Urinary bladder (tissue), 4 donors: ENCODE data around the gene G3BP2. TPM values are rescaled to one million over a fixed set of nuclear protein-coding genes. Genes with fewer than 3 reads are reported as not detected.
"Not testable (repeated sequence)": the region's sequence is repeated elsewhere in the genome, so short reads cannot be mapped to it uniquely, and the experiment has no call there.

Experiments used
- DNase-seq: peaks from one replicate; pipeline ENCODE4 v3.0.0-alpha.2; 2015; ENCODE audit errors: extremely low spot score
- H3K27ac ChIP-seq: one replicate; pipeline ENCODE4 v1.5.1; 2013; ENCODE audit warnings: low read depth, mild to moderate bottlenecking, moderate library complexity
- H3K36me3 ChIP-seq: one replicate; pipeline ENCODE4 v1.6.1; 2013; ENCODE audit warnings: mild to moderate bottlenecking, moderate library complexity; ENCODE audit not compliant: insufficient read depth
- H3K4me1 ChIP-seq: one replicate; pipeline ENCODE4 v1.6.1; 2013; ENCODE audit warnings: mild to moderate bottlenecking, moderate library complexity; ENCODE audit not compliant: insufficient read depth
- H3K4me3 ChIP-seq: one replicate; pipeline ENCODE4 v1.5.1; 2013; ENCODE audit warnings: low read depth, low read length
- WGBS: extraction: QIAGEN DNeasy Blood & Tissue Kit; methylation state at CpG from one replicate; pipeline ENCODE4 v1.1.7; 2013; 5-methylcytosine and 5-hydroxymethylcytosine counted together
- polyA plus RNA-seq: library from polyadenylated mRNA; stranded (reverse); fragments of 200-250 nt; gene quantifications from one replicate; pipeline ENCODE4 v1.2.3, GENCODE V29; 2013
- total RNA-seq: library from RNA; depleted of rRNA; stranded (reverse); fragments of >200 nt; gene quantifications from one replicate; pipeline ENCODE4 v1.2.3, GENCODE V29; 2014
- donor health status: healthy with polysubstance abuse.
- donor health status: healthy.

The G3BP2 gene
- total and polyA plus RNA-seq, 2 donors = 76.8 to 145 TPM

DNA sequence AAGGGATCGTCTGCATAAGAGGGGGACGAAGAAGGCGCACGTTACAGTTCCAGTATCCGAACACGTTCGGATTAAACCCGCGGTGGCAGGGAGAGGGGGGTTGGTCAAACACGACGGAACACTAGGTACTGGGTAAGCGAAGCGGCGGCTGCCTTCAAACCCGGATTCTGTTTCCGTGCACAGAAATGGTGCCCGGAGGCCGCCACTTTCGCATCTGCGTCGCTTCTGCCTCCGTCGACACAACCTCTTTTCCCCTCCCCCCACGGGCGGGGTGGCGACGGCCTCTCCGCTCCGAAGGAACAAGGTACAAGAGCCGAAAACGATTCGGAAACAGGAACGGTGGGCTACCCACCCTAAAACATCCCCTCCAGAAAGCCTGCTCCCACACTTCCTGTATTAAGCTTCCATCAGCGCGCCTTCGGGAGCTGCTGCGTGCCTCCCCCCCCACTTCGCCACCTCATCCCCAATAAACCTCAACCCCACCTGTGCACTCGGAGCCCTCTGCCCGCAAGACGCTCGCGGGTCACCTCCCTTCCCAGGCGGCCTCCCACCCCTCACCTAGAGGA is 667 bp downstream of the G3BP2 start:
- Histone ChIP-seq H3K36me3 (no peaks in the 10 kb centered on the region), H3K27ac (peak overlapping the region; percentile 90), H3K4me1 (no peaks in the 10 kb centered on the region), H3K4me3 (peak overlapping the region; percentile 71)
- peak; percentile 37 for DNase-seq
- WGBS = under 1% methylated on average over 44 of the region's 44 CpGs

DNA sequence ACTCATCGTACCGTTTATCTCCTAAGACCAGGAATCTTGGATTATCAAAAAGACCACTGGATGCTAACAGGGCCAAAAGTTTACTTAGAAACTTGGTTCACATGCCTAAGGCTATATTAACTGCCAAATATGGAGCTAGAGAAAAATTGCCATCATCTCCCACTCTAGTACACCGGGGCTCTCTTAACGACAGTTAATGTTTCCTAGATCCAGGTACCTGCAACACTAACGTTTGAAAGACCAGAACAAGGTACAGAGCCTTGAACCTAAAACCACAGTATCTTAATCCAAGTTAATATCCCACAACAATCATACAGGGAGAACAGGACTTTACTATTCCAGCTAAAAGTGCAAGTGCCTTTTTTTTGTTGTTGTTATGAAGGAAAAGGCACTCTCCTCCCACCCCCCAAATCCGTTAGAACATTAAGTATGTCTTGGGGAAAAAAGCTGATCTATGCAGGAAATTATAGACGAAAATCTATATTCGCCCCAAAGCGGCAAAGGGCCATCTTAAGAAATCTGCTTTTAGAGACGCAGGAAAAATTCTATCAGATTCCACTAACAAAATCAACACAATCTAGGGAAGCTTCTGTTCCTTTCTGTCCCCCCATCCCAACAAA is 1.3 kb downstream of the G3BP2 start:
- no peaks in the 10 kb centered on the region for H3K4me1 ChIP-seq
- H3K36me3 ChIP-seq = no peaks in the 10 kb centered on the region
- whole genome bisulfite sequencing = 4% methylated on average over 10 of the region's 10 CpGs
- peak overlapping the region; percentile 90 for H3K27ac ChIP-seq
- peak overlapping the region; percentile 71 for H3K4me3 ChIP-seq
- no peak for DNase-seq

DNA sequence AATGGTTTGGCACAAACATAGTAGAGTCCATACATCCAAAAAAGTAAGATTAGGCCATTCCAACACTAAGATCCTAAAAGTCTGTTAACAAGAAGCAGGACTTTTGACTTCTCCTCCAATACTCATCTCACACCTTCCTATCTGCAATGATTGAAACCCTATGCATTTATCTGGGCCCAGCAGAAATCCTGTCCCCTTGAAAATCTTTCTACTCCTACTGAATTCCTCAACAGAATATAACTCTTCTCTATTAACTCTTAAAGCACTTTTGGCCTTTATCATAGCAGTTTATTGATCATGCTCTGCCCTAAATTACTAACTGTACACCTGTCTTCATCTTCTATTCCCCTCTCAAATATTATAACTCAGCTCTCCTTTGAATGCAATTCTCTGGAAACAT is 4.6 kb downstream of the G3BP2 start:
- Histone ChIP-seq H3K4me1 (no peaks in the 10 kb centered on the region), H3K27ac (no peak overlapping the region), H3K4me3 (no peak overlapping the region), H3K36me3 (no peaks in the 10 kb centered on the region)
- DNase-seq = no peak

DNA sequence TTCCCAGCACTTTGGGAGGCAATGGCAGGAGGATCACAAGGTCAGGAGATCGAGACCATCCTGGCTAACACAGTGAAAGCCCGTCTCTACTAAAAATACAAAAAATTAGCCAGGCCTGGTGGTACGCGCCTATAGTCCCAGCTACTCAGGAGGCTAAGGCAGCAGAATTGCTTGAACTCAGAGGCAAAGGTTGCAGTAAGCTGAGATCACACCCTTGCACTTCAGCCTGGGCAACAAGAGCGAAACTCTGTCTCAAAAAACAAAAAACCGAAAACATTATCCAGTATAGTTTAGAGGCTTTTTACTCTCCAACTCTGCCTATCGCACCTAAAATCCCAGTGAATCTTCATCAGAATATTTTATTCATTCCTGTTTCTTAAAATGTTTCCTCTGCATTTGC is 5.6 kb downstream of the G3BP2 start:
- not testable (repeated sequence) for H3K36me3 ChIP-seq, H3K4me3 ChIP-seq, H3K4me1 ChIP-seq, H3K27ac ChIP-seq, DNase-seq
- 82% methylated on average over 7 of the region's 7 CpGs for WGBS

DNA sequence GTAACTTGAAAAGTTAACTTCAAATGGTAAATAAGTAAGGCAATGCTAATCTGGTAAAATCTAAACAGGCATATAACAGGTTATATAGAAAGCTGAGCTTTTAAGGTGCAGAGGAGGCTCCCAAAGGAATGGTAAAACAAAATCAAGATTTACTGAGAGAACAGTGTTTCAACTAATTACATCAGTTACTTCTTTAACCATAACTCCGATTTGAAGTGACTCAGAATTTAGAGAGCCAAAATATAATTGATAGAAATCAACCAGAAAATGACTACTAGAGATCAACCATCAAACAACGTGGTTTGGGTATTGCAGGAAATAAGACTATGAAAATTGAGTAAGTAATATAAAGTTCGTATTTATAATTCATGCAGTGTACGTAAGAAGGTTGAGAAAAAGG is 6.9 kb downstream of the G3BP2 start:
- DNase-seq = no peak
- no peak overlapping the region for H3K27ac ChIP-seq
- H3K36me3 ChIP-seq = no peaks in the 10 kb centered on the region
- no peaks in the 10 kb centered on the region for H3K4me1 ChIP-seq
- 80% methylated on average over 4 of the region's 4 CpGs for WGBS
- no peak overlapping the region for H3K4me3 ChIP-seq

DNA sequence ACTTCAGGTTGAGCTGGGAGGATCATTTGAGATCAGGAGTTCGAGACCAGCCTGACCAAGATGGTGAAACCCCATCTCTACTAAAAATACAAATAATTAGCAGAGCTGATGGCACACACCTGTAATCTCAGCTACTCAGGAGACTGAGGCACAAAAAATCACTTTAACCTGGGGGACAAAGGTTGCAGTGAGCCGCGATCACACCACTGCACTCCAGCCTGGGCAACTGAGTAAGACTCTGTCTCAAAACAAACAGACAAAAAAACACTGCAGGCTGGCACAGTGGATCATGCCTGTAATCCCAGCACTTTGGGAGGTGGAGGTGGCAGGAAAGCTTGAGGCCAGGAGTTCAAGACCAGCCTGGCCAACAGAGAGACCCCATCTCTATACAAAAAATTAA is 8.6 kb downstream of the G3BP2 start:
- 97% methylated on average over 3 of the region's 3 CpGs for WGBS
- not testable (repeated sequence) for H3K36me3 ChIP-seq, DNase-seq, H3K27ac ChIP-seq, H3K4me1 ChIP-seq, H3K4me3 ChIP-seq

DNA sequence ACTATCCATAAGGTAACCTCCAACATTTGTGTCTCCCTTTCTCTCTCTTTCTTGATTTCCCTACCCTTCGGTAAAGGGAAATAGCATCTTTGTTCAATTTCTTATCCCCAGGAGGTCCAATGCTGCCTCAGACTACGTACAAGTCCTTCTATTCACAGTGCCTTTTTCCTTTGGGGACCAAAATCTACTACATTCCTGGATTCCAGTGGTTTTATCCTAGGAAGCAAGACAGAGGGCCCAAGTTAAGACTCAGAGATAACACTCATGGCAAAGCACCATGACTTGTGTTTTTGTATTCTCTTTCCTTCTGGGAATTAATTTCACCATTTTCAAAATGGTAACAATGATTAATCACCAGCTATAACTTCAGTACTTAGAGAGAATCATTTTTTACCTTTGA is 10.6 kb downstream of the G3BP2 start:
- Histone ChIP-seq H3K4me1 (no peaks in the 10 kb centered on the region), H3K4me3 (no peak overlapping the region), H3K36me3 (no peaks in the 10 kb centered on the region), H3K27ac (no peak overlapping the region)
- 92% methylated on average over 2 of the region's 2 CpGs for WGBS
- no peak for DNase-seq

DNA sequence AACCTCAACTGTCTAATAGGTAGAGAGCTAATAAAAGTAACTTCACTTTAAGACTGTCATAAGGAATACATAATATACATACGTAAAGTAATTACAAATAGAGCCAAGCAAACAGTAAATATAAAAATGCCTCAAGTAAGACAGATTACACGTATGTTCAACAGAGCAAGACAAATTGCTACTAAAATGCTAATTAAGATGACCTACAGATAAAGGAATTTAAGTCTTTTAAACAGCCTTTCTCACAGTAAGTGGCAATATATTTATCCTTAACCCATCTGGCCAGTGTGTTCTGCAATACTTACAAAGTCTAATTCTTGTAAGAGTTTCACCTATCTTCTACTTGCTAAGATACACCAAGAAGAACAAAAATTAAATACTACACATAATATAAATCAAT is 12.7 kb downstream of the G3BP2 start:
- no peaks in the 10 kb centered on the region for H3K36me3 ChIP-seq
- 73% methylated on average over 2 of the region's 2 CpGs for WGBS
- no peak for DNase-seq
- H3K4me1 ChIP-seq = no peaks in the 10 kb centered on the region
- H3K27ac ChIP-seq = no peak overlapping the region
- H3K4me3 ChIP-seq = no peak overlapping the region

DNA sequence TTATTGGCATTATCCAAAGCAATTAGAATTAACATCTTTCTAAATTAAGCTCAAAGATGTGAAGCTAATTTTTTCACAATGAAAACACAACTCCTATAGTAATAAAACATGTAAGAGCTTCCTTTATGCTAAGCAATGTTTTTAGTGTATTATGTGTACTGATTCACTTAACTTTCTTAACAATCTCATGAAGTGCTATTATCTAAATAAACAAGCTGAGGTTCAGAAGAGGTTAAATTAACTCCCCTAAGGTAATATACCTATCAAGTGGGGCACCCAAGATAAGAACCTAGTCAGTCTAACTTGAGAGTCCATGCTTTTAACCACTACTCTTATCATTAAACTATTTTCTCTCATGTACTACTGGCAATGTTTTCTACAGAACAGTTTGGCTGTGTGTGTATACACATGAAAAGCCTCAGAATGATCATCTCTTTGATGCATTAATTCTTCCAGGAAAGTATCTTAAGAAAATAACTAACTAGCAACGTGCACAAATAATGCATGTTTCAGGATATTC is 13.6 kb downstream of the G3BP2 start:
- no peak overlapping the region for H3K4me3 ChIP-seq
- no peak overlapping the region for H3K27ac ChIP-seq
- no peaks in the 10 kb centered on the region for H3K4me1 ChIP-seq
- peaks cover 2% of the 10 kb centered on the region for H3K36me3 ChIP-seq
- no peak for DNase-seq
- WGBS = 63% methylated on average over 1 of the region's 1 CpG

DNA sequence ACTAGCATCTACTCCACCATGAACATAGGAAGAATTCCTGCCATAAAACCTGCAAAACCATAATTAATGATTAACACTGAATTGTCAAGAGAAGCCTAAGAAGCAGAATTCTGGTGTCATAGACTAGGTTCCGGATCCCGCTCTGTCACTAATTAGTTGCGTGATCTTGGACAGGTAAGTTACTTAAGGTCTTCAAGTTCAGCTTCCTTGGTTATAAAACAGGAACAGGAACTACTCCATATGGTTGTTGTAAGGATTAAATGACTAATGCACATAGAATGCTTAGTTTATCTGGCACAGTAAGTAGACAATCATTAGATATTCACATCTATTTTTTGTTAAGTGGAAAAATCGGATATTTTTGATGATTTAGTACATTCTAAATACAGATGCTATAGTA is 14.3 kb downstream of the G3BP2 start:
- 85% methylated on average over 4 of the region's 4 CpGs for WGBS
- no peak overlapping the region for H3K4me3 ChIP-seq
- peaks cover 2% of the 10 kb centered on the region for H3K36me3 ChIP-seq
- DNase-seq = no peak
- H3K27ac ChIP-seq = no peak overlapping the region
- no peaks in the 10 kb centered on the region for H3K4me1 ChIP-seq

DNA sequence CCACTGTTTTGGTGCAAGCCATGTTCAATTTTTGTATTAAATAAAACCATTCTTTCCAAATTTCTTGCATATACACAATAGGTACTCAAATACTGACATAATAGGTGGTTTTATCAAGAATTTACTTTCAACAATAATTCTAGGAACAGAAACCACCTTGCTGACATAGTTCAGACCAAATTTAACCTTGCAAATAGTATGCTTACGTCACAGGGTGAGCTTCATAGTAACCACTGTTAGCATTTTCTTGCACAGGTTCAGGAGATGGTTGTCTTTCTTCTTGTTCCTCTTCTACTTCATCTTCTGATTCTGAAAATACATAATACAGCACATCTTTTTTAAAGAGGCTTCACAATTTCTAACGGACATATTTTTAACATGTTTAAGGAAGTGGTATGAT is 17.6 kb downstream of the G3BP2 start:
- WGBS = 87% methylated on average over 2 of the region's 2 CpGs
- Histone ChIP-seq H3K4me1 (no peaks in the 10 kb centered on the region), H3K36me3 (peaks cover 4% of the 10 kb centered on the region), H3K27ac (no peak overlapping the region), H3K4me3 (no peak overlapping the region)
- no peak for DNase-seq

DNA sequence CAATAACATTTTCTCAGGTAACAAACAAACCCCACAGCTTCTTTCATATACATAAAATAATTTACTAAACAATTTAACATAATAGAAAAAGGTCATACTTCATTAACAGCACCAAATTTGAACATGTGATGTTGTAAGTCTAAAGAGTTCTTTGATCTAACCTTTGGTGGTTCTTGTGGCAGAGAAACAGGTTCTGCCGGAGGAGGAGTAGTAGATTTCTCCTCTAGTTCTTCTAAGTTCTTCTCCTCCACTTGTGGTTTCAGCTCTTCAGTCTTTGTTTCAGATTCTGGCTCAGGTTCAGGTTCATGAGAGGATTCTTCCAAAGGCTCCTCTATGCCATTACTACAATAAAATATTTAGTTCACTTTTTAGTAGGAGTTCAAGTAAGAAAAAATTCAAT is 18.3 kb downstream of the G3BP2 start:
- WGBS = 87% methylated on average over 1 of the region's 1 CpG
- no peak for DNase-seq
- peaks cover 4% of the 10 kb centered on the region for H3K36me3 ChIP-seq
- H3K27ac ChIP-seq = no peak overlapping the region
- no peaks in the 10 kb centered on the region for H3K4me1 ChIP-seq
- H3K4me3 ChIP-seq = no peak overlapping the region

DNA sequence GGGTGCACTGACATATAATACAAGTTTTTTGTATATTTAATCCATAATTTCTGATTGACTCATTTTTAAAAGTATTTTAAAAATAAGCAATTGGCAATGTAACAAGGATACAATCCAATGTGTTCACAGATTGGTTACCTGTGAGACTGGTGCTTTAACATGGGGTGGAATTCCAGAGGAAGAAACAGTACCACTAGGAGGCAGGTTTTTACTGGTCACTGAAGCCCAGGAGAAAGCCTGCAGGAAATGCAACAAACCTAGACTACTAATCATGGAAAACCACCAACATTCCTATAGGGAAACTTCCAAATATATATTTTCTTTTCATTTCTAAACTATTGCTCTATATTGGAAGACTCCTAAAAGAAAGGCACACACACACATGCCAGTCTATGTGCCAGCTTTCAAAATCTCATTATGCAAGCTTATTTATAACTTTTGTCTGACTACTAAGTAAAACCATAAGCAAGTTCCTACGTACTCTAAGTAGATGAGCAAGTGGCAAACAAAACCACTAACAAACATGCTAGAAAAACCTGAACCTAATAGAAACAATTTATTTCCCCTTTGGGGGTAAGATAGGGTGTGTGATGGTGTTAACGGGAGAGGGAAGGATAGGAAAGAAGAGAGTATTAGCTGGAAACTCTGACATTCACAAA is 19.2 kb downstream of the G3BP2 start:
- Histone ChIP-seq H3K27ac (no peak overlapping the region), H3K4me3 (no peak overlapping the region), H3K36me3 (peaks cover 4% of the 10 kb centered on the region), H3K4me1 (no peaks in the 10 kb centered on the region)
- WGBS = 82% methylated on average over 2 of the region's 2 CpGs
- no peak for DNase-seq

DNA sequence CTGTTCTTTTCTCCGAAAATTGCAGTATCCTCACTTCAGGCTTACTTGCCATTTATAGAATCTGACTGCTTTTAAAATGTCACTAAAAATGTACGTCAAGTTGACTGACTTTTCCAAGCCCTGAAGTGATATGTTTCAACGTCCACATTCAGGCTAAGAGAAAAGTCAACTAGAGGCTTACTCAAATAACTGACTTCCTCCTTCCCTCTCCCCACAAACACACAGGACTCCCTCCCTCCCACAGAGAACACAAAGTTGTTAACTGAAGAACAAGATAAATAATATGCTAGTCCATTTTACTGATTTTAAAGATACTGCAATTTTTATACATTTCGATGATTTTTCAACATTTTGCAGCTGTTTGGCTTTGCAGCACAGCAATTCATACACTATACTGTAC is 29.1 kb downstream of the G3BP2 start:
- no peak for DNase-seq
- 63% methylated on average over 4 of the region's 4 CpGs for WGBS
- Histone ChIP-seq H3K4me1 (no peaks in the 10 kb centered on the region), H3K36me3 (peaks cover 10% of the 10 kb centered on the region), H3K27ac (no peak overlapping the region), H3K4me3 (no peak overlapping the region)
